Esophagus muscularis mucosa (tissue), 3 donors: Measurements from ENCODE around the gene GNA15.

Experiments
- EP300 ChIP-seq: sonication (generic); formaldehyde crosslinking; IDR thresholded peaks from one replicate; pipeline ENCODE4 v1.6.1; 2017; ENCODE audit warnings: antibody characterized with exemption
- TF ChIP-seq, protein P1 (sequence below), 3 experiments: fragments of 200-600 bp in 2 of 3; fragments of 450-650 bp in 1 of 3; sonication (generic) in 2 of 3; IDR thresholded peaks; one replicate each; pipeline ENCODE4 v1.5.1; 2017 to 2019; ENCODE audit warnings: antibody characterized with exemption in 3 of 3, mild to moderate bottlenecking in 2 of 3, moderate library complexity in 1 of 3

DNA sequence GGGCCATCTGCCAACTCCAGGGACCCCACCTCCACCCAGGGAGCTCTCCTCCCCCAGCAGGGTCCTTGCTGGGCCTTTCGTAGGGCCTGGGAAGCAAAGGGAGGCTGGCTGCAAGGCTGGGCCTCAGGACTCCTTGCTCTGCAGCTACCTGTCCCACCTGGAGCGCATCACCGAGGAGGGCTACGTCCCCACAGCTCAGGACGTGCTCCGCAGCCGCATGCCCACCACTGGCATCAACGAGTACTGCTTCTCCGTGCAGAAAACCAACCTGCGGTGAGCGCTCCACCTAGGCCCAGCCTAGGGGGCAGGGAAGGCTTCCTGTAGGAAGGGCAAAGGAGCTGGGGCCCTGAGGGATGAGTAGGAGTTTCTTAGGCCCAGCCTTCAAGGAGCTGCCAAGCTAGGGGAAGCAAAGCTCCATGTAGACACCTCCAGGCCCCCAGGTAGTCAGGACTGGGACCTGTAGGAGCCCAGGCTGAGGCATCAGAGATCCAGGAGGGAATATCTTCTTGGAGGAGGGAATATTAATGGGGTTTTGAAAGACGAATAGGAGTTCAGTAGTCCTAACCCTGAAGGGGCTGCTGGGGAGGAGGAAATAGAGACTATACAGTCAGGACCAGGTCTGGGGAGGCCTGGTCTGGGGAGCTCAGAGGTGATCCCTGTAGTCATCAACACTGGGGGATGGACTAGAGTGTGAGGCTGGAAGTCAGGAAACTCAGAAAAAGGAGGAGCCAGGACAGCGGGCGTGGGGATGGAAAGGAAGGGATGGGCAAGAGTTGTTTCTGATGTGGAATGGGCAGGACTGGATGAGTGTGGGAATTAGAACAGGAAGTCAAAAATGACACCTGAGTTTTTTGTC, 16.0 kb downstream of the GNA15 start:
- TF ChIP-seq EP300, result no peak
- TF ChIP-seq, protein P1, sequence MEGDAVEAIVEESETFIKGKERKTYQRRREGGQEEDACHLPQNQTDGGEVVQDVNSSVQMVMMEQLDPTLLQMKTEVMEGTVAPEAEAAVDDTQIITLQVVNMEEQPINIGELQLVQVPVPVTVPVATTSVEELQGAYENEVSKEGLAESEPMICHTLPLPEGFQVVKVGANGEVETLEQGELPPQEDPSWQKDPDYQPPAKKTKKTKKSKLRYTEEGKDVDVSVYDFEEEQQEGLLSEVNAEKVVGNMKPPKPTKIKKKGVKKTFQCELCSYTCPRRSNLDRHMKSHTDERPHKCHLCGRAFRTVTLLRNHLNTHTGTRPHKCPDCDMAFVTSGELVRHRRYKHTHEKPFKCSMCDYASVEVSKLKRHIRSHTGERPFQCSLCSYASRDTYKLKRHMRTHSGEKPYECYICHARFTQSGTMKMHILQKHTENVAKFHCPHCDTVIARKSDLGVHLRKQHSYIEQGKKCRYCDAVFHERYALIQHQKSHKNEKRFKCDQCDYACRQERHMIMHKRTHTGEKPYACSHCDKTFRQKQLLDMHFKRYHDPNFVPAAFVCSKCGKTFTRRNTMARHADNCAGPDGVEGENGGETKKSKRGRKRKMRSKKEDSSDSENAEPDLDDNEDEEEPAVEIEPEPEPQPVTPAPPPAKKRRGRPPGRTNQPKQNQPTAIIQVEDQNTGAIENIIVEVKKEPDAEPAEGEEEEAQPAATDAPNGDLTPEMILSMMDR (IDR thresholded peaks at IDR 0.05), result no peak
